ENCODE results near the gene PSORS1C1. TPM values are rescaled to one million over a fixed set of nuclear protein-coding genes. Genes with fewer than 3 reads are reported as not detected.

Gene PSORS1C1
- total and polyA plus RNA-seq, 2 of the 4 experiments (the other 2 are of a cell fraction) = 0.36 to 1.1 TPM

- Histone ChIP-seq H2AK9ac (replicated peaks; ENCODE audit: low read depth, low read length, poor library complexity) (peak within 1 kb of the TSS; percentile 84), H2BK120ac (ENCODE audit: low read depth, low read length) (peak within 1 kb of the TSS; percentile 65; the same call in 1 of the 2 replicates), H3K9me1 (ENCODE audit: insufficient read depth, low read length) (peaks cover 15% of the 10 kb centered on the region), H4K8ac (ENCODE audit: low read depth in 2 of 2, low read length in 2 of 2) (peak within 1 kb of the TSS; percentile 51 to 77; a peak in 3 of 4 replicates), H4K20me1 (ENCODE audit: insufficient read depth, low read length) (no peaks in the 10 kb centered on the region; the same call in 1 of the 2 replicates), H3K56ac (ENCODE audit: extremely low read depth, insufficient read depth, low read length) (no peak within 1 kb of the TSS), H3K4me3 (ENCODE audit: insufficient read depth, low read depth, low read length) (no peak within 1 kb of the TSS), H4K5ac (ENCODE audit: low read depth, low read length) (0 out of 2 replicates have a peak within 1 kb of the TSS, but pooled peaks have one; percentile 34), H3K9ac (ENCODE audit: low read depth, low read length) (no peak within 1 kb of the TSS), H3K23ac (ENCODE audit: low read depth, low read length) (no peak within 1 kb of the TSS), H3K18ac (ENCODE audit: low read depth, low read length) (no peak within 1 kb of the TSS), H3K27me3 (ENCODE audit: control insufficient read depth, insufficient read depth, low read length) (no peaks in the 10 kb centered on the region), H2AFZ (replicated peaks; ENCODE audit: low read length, poor library complexity) (peak within 1 kb of the TSS; percentile 89), H3K4me1 (ENCODE audit: control insufficient read depth, insufficient read depth, low read length) (peaks cover 13% of the 10 kb centered on the region), H2BK20ac (ENCODE audit: low read depth, low read length) (peak within 1 kb of the TSS; percentile 20), H3K4ac (ENCODE audit: low read depth, low read length) (peak within 1 kb of the TSS; percentile 78), H2BK5ac (ENCODE audit: low read depth, low read length, poor library complexity, severe bottlenecking) (no peak within 1 kb of the TSS), H3K14ac (replicated peaks; ENCODE audit: low read depth, low read length) (no peak within 1 kb of the TSS), H3K4me2 (ENCODE audit: low read depth, low read length) (no peak within 1 kb of the TSS), H3K36me3 (ENCODE audit: control insufficient read depth, insufficient read depth, low read length) (peaks cover 4% of the 10 kb centered on the region; the same call in 1 of the 2 replicates), H4K91ac (ENCODE audit: insufficient read depth, low read depth, low read length) (peak within 1 kb of the TSS; percentile 49), H2BK15ac (ENCODE audit: low read depth, low read length) (peak within 1 kb of the TSS; percentile 65; the same call in 1 of the 3 replicates), H3K9me3 (ENCODE audit: control insufficient read depth, insufficient read depth, low read length) (no peaks in the 10 kb centered on the region), H2AK5ac (ENCODE audit: low read depth, low read length) (peak within 1 kb of the TSS; percentile 67), H3K27ac (ENCODE audit: insufficient read depth, low read length) (no peak within 1 kb of the TSS), H3K79me1 (ENCODE audit: low read depth in 1 of 2, low read length in 2 of 2) (no peaks in the 10 kb centered on the region)
- TF ChIP-seq CTCF (conservative IDR thresholded peaks at IDR 0.05; ENCODE audit: low read depth, low read length) (no peak), CHD1 (IDR thresholded peaks at IDR 0.05; ENCODE audit: low read depth, low read length) (no peak), MAFK (IDR thresholded peaks at IDR 0.05; ENCODE audit: low read depth, low read length) (no peak), CEBPB (IDR thresholded peaks at IDR 0.05; ENCODE audit: low read depth, low read length) (no peak), RFX5 (IDR thresholded peaks at IDR 0.05; ENCODE audit: low read depth, low read length) (no peak), FOS (IDR thresholded peaks at IDR 0.05; ENCODE audit: low read depth, low read length) (no peak), ELK1 (IDR thresholded peaks at IDR 0.05; ENCODE audit: borderline replicate concordance, low read depth, low read length) (no peak), POLR2A (IDR thresholded peaks at IDR 0.05; ENCODE audit: low read depth, low read length) (no peak), BHLHE40 (IDR thresholded peaks at IDR 0.05; ENCODE audit: low read depth, low read length) (no peak), RAD21 (IDR thresholded peaks at IDR 0.05; ENCODE audit: low read length) (no peak), NFE2L2 (IDR thresholded peaks at IDR 0.05; ENCODE audit: low read depth, low read length) (no peak), MAZ (IDR thresholded peaks at IDR 0.05; ENCODE audit: borderline replicate concordance, low read depth, low read length) (no peak), SMC3 (IDR thresholded peaks at IDR 0.05; ENCODE audit: low read depth, low read length) (no peak)
- TF ChIP-seq, protein P1, sequence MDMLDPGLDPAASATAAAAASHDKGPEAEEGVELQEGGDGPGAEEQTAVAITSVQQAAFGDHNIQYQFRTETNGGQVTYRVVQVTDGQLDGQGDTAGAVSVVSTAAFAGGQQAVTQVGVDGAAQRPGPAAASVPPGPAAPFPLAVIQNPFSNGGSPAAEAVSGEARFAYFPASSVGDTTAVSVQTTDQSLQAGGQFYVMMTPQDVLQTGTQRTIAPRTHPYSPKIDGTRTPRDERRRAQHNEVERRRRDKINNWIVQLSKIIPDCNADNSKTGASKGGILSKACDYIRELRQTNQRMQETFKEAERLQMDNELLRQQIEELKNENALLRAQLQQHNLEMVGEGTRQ (IDR thresholded peaks at IDR 0.05; ENCODE audit: low read depth, low read length) = no peak
- WGBS, 2 experiments (ENCODE audit: extremely low coverage in 2 of 2, insufficient read length in 1 of 2) = no CpG with 5 or more reads among the region's 4 CpGs
- POLR2A ChIA-PET (ENCODE audit: unreplicated experiment) = no interaction called here
- no TSS peak for BruUV-seq (replicated peaks)
- ATAC-seq (ENCODE audit: low read depth) (no peak), DNase-seq (no peak)
- dilution Hi-C loops (cut with HindIII; ENCODE audit: low sequenced_read_pairs, unreplicated experiment) = no loop called here
- in situ Hi-C loops (cut with MboI; ENCODE audit: low sequenced_read_pairs) = loop anchor here (5.0 kb wide), 2 partner anchors 53 to 228 kb away; no protein-coding TSS in a partner anchor
- intact Hi-C loops (cut with micrococcal nuclease) = loop anchor here (5.0 kb wide), 1 partner anchor 133 kb away; the partner anchor contains the start of gene HLA-C
- CTCF ChIA-PET = interaction anchor here (0.5 to 0.6 kb wide), 2 partner anchors 228 to 462 kb away, joined by 3 read pairs; no protein-coding TSS in a partner anchor
These were observed 24.4 kb downstream of the PSORS1C1 start, which contains the start of gene PSORS1C2 for GRCh38 chr6:31138982-31139381. TSS of gene PSORS1C2 (minus strand) at chr6:31139066. CDS start at chr6:31139026, 40 bp downstream.
